ENCODE measurements around the gene SNX21. TPM values are rescaled to one million over a fixed set of nuclear protein-coding genes. Genes with fewer than 3 reads are reported as not detected.

Gene SNX21
- total and polyA plus RNA-seq, 9 of the 15 experiments (the other 6 are each of a cell fraction or from before 2014, with no cell fraction given): 0.10 to 1.2 (median 0.42) TPM

DNA sequence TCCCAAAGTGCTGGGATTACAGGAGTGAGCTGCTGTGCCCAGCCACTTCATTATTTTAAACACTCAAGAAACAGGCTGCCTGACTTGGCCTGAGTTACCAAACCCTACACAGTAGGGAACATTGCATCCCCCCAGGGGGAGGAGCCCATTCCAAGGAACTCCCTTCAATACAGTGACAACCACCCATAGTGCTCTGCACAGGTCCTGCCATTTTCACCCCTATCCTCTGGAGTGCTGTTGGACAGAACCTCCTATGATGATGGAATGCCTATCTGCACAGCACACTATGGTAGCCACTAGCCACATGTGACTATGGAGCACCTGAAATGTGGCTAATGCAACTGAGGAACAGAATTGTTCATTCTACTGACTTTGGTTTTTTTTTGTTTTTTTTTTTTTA, 11.9 kb downstream of the SNX21 start:
- CTCF ChIA-PET (ENCODE audit: low intra/inter-chr PET ratio): no interaction called here
- Histone ChIP-seq H3K9ac (ENCODE audit: insufficient read depth in 1 of 2, low read depth in 2 of 2, low read length in 2 of 2) (no peak overlapping the region), H3K9me1 (ENCODE audit: control insufficient read depth, insufficient read depth, low read length) (peaks cover 3% of the 10 kb centered on the region), H3K27ac (ENCODE audit: extremely low read depth, low read depth, low read length) (no peak overlapping the region), H3K4me2 (ENCODE audit: insufficient read depth, low read length) (no peak overlapping the region), H3K4me3 (no peak overlapping the region), H3K9me3 (replicated peaks; ENCODE audit: control insufficient read depth, insufficient read depth, low read depth, low read length) (peaks cover 5% of the 10 kb centered on the region), H3K36me3 (ENCODE audit: control insufficient read depth, insufficient read depth, low read length) (peaks cover 34% of the 10 kb centered on the region; the same call in 2 of the 3 replicates), H3K4me1 (replicated peaks in 1 of 2; ENCODE audit: control insufficient read depth in 2 of 2, insufficient read depth in 2 of 2, low read length in 2 of 2) (peaks cover 2 to 11% of the 10 kb centered on the region in 2 experiments; a peak in 2 of 5 replicates), H4K20me1 (replicated peaks; ENCODE audit: control insufficient read depth, insufficient read depth, low read length) (no peaks in the 10 kb centered on the region), H3K27me3 (ENCODE audit: control insufficient read depth in 2 of 2, insufficient read depth in 2 of 2, low read length in 2 of 2) (no peaks in the 10 kb centered on the region), H2AFZ (ENCODE audit: low read depth, low read length) (no peak overlapping the region), H3K79me2 (ENCODE audit: control insufficient read depth, insufficient read depth, low read length) (no peaks in the 10 kb centered on the region)
- BruUV-seq (replicated peaks): no TSS peak
- no peak for FAIRE-seq
- intact Hi-C loops (cut with micrococcal nuclease) (no loop called here), in situ Hi-C loops (cut with MboI) (no loop called here)
- no peak for ATAC-seq
- POLR2A ChIA-PET: interaction anchor here (1.2 kb wide), 1 partner anchor 11 kb away, joined by 3 read pairs; no protein-coding TSS in a partner anchor
- no peak for DNase-seq (ENCODE audit: extremely low read depth in 1 of 4, low spot score in 3 of 4)
- TF ChIP-seq, protein P1, sequence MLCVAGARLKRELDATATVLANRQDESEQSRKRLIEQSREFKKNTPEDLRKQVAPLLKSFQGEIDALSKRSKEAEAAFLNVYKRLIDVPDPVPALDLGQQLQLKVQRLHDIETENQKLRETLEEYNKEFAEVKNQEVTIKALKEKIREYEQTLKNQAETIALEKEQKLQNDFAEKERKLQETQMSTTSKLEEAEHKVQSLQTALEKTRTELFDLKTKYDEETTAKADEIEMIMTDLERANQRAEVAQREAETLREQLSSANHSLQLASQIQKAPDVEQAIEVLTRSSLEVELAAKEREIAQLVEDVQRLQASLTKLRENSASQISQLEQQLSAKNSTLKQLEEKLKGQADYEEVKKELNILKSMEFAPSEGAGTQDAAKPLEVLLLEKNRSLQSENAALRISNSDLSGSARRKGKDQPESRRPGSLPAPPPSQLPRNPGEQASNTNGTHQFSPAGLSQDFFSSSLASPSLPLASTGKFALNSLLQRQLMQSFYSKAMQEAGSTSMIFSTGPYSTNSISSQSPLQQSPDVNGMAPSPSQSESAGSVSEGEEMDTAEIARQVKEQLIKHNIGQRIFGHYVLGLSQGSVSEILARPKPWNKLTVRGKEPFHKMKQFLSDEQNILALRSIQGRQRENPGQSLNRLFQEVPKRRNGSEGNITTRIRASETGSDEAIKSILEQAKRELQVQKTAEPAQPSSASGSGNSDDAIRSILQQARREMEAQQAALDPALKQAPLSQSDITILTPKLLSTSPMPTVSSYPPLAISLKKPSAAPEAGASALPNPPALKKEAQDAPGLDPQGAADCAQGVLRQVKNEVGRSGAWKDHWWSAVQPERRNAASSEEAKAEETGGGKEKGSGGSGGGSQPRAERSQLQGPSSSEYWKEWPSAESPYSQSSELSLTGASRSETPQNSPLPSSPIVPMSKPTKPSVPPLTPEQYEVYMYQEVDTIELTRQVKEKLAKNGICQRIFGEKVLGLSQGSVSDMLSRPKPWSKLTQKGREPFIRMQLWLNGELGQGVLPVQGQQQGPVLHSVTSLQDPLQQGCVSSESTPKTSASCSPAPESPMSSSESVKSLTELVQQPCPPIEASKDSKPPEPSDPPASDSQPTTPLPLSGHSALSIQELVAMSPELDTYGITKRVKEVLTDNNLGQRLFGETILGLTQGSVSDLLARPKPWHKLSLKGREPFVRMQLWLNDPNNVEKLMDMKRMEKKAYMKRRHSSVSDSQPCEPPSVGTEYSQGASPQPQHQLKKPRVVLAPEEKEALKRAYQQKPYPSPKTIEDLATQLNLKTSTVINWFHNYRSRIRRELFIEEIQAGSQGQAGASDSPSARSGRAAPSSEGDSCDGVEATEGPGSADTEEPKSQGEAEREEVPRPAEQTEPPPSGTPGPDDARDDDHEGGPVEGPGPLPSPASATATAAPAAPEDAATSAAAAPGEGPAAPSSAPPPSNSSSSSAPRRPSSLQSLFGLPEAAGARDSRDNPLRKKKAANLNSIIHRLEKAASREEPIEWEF (CRISPR knock-in tag; IDR thresholded peaks at IDR 0.05): no peak
- TF ChIP-seq CC2D1A (IDR thresholded peaks at IDR 0.05) (no peak), ZNF347 (CRISPR knock-in tag; IDR thresholded peaks at IDR 0.05; ENCODE audit: low read depth) (no peak), HMGN3 (IDR thresholded peaks at IDR 0.05; ENCODE audit: borderline replicate concordance, extremely low read depth, insufficient read length, low read depth, low read length) (no peak), RBFOX2 (IDR thresholded peaks at IDR 0.05; ENCODE audit: low read depth, low read length) (no peak), KLF10 (CRISPR knock-in tag; IDR thresholded peaks at IDR 0.05) (no peak), ZNF239 (CRISPR knock-in tag; IDR thresholded peaks at IDR 0.05) (no peak), BRCA1 (IDR thresholded peaks at IDR 0.05) (no peak), BRCA1 (CRISPR knock-in tag; IDR thresholded peaks at IDR 0.05) (no peak)
- TF ChIP-seq, protein P2, sequence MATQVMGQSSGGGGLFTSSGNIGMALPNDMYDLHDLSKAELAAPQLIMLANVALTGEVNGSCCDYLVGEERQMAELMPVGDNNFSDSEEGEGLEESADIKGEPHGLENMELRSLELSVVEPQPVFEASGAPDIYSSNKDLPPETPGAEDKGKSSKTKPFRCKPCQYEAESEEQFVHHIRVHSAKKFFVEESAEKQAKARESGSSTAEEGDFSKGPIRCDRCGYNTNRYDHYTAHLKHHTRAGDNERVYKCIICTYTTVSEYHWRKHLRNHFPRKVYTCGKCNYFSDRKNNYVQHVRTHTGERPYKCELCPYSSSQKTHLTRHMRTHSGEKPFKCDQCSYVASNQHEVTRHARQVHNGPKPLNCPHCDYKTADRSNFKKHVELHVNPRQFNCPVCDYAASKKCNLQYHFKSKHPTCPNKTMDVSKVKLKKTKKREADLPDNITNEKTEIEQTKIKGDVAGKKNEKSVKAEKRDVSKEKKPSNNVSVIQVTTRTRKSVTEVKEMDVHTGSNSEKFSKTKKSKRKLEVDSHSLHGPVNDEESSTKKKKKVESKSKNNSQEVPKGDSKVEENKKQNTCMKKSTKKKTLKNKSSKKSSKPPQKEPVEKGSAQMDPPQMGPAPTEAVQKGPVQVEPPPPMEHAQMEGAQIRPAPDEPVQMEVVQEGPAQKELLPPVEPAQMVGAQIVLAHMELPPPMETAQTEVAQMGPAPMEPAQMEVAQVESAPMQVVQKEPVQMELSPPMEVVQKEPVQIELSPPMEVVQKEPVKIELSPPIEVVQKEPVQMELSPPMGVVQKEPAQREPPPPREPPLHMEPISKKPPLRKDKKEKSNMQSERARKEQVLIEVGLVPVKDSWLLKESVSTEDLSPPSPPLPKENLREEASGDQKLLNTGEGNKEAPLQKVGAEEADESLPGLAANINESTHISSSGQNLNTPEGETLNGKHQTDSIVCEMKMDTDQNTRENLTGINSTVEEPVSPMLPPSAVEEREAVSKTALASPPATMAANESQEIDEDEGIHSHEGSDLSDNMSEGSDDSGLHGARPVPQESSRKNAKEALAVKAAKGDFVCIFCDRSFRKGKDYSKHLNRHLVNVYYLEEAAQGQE (IDR thresholded peaks at IDR 0.05; ENCODE audit: borderline replicate concordance): no peak
- TF ChIP-seq, protein P2 (CRISPR knock-in tag; IDR thresholded peaks at IDR 0.05; ENCODE audit: low read depth): no peak
